H1 (cell line): Measurements from ENCODE around the gene SRSF6.

Source experiments
- CREB1 ChIP-seq: IDR thresholded peaks from 2 replicates; pipeline ENCODE4 v1.6.1; 2012; ENCODE audit warnings: inconsistent platforms
- JUND ChIP-seq: IDR thresholded peaks from 2 replicates; pipeline ENCODE4 v1.6.1; 2011; ENCODE audit warnings: mild to moderate bottlenecking, improper control_type of control experiment, low read length
- POLR2A ChIP-seq, 2 experiments: IDR thresholded peaks; 1 replicate in 1 of 2; 2 replicates in 1 of 2; pipeline ENCODE4 v1.6.1; 2011; ENCODE audit warnings: low read depth in 2 of 2, low read length in 2 of 2, mild to moderate bottlenecking in 2 of 2; ENCODE audit errors: control extremely low read depth in 1 of 2
- RFX5 ChIP-seq: IDR thresholded peaks from 2 replicates; pipeline ENCODE4 v1.6.1; 2011; ENCODE audit warnings: low read depth, low read length, improper control_type of control experiment, borderline replicate concordance
- TAF7 ChIP-seq: optimal IDR thresholded peaks from 2 replicates; pipeline ENCODE3; 2011; ENCODE audit warnings: low read depth, mild to moderate bottlenecking, inconsistent platforms, low read length, moderate library complexity, borderline replicate concordance
- TF ChIP-seq, protein P1 (sequence below), 3 experiments: IDR thresholded peaks; 1 replicate in 2 of 3; 2 replicates in 1 of 3; pipeline versions ENCODE4 v1.5.1 to v1.6.1; 2011; ENCODE audit warnings: low read length in 3 of 3, mild to moderate bottlenecking in 3 of 3, inconsistent platforms in 2 of 3, low read depth in 1 of 3, moderate library complexity in 1 of 3; ENCODE audit not compliant: insufficient read depth in 1 of 3; ENCODE audit errors: control extremely low read depth in 1 of 3
- TF ChIP-seq, protein P2 (sequence below): IDR thresholded peaks from 2 replicates; pipeline ENCODE4 v1.6.1; 2011; ENCODE audit warnings: low read length, improper control_type of control experiment

- TF ChIP-seq CREB1 (no peak), JUND (no peak), TAF7 (no peak), POLR2A (IDR thresholded peaks at IDR 0.05; ENCODE audit: control extremely low read depth in 1 of 2, low read depth in 2 of 2, low read length in 2 of 2) (no peak), RFX5 (no peak)
- TF ChIP-seq, protein P1, sequence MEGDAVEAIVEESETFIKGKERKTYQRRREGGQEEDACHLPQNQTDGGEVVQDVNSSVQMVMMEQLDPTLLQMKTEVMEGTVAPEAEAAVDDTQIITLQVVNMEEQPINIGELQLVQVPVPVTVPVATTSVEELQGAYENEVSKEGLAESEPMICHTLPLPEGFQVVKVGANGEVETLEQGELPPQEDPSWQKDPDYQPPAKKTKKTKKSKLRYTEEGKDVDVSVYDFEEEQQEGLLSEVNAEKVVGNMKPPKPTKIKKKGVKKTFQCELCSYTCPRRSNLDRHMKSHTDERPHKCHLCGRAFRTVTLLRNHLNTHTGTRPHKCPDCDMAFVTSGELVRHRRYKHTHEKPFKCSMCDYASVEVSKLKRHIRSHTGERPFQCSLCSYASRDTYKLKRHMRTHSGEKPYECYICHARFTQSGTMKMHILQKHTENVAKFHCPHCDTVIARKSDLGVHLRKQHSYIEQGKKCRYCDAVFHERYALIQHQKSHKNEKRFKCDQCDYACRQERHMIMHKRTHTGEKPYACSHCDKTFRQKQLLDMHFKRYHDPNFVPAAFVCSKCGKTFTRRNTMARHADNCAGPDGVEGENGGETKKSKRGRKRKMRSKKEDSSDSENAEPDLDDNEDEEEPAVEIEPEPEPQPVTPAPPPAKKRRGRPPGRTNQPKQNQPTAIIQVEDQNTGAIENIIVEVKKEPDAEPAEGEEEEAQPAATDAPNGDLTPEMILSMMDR (IDR thresholded peaks at IDR 0.05; ENCODE audit: control extremely low read depth in 1 of 3, insufficient read depth in 1 of 3, low read depth in 1 of 3, low read length in 3 of 3): no peak
- TF ChIP-seq, protein P2, sequence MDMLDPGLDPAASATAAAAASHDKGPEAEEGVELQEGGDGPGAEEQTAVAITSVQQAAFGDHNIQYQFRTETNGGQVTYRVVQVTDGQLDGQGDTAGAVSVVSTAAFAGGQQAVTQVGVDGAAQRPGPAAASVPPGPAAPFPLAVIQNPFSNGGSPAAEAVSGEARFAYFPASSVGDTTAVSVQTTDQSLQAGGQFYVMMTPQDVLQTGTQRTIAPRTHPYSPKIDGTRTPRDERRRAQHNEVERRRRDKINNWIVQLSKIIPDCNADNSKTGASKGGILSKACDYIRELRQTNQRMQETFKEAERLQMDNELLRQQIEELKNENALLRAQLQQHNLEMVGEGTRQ: no peak
These were observed 31.5 kb upstream of the SRSF6 start for GRCh38 chr20:43426172-43426571.
